Esophagus muscularis mucosa (tissue), 4 donors: ENCODE results near the gene NRF1.

Experiments
- CTCF ChIP-seq, 3 experiments: fragments of 200-600 bp in 2 of 3; fragments of 450-650 bp in 1 of 3; sonication (generic) in 2 of 3; IDR thresholded peaks; one replicate each; pipeline ENCODE4 v1.5.1; 2017 to 2019; ENCODE audit warnings: antibody characterized with exemption in 3 of 3, mild to moderate bottlenecking in 2 of 3, moderate library complexity in 1 of 3
- EP300 ChIP-seq: sonication (generic); formaldehyde crosslinking; IDR thresholded peaks from one replicate; pipeline ENCODE4 v1.6.1; 2017; ENCODE audit warnings: antibody characterized with exemption
- POLR2A ChIP-seq: fragments of 450-650 bp; IDR thresholded peaks from one replicate; pipeline ENCODE4 v1.6.1; 2017; ENCODE audit warnings: antibody characterized with exemption, moderate library complexity, mild to moderate bottlenecking, low read depth
- POLR2AphosphoS5 ChIP-seq, 2 donors: sonication (generic); formaldehyde crosslinking; IDR thresholded peaks; one replicate each; pipeline ENCODE4 v1.6.1; 2017; ENCODE audit warnings: antibody characterized with exemption in 2 of 2

- no peak for TF ChIP-seq CTCF (IDR thresholded peaks at IDR 0.05)
- TF ChIP-seq POLR2A: no peak
- no peak for TF ChIP-seq POLR2AphosphoS5 (IDR thresholded peaks at IDR 0.05)
- no peak for TF ChIP-seq EP300
Observed at GRCh38 chr7:129606803-129607202, 4.7 kb upstream of the NRF1 start.
